ENCODE measurements around the gene MBD3.
A peak's percentile ranks its signal among the peaks of the same experiment; 100 is the strongest.

Gene MBD3

GRCh38 chr19:1524972-1525325, 67.7 kb downstream of the MBD3 start:
- no peaks in the 10 kb centered on the region for H3K4me1 ChIP-seq (ENCODE audit: control insufficient read depth, insufficient read depth, low read length)

GRCh38 chr19:1524287-1524971, 68.2 kb downstream of the MBD3 start:
- Histone ChIP-seq H3K4me3 (ENCODE audit: low read depth, low read length) (peak overlapping the region; percentile 14; the same call in 1 of the 2 replicates), H3K27ac (ENCODE audit: low read depth, low read length) (no peak overlapping the region), H3K9ac (ENCODE audit: low read depth, low read length) (no peak overlapping the region), H3K27me3 (ENCODE audit: control insufficient read depth, insufficient read depth, low read length) (peaks cover 48% of the 10 kb centered on the region), H3K4me1 (ENCODE audit: control insufficient read depth, insufficient read depth, low read length) (no peaks in the 10 kb centered on the region), H3K9me3 (ENCODE audit: control insufficient read depth, insufficient read depth, low read length) (no peaks in the 10 kb centered on the region), H3K36me3 (ENCODE audit: control insufficient read depth, insufficient read depth, low read length) (no peaks in the 10 kb centered on the region)

More at GRCh38 chr19:1524972-1525325, 67.7 kb downstream of the MBD3 start:
- Histone ChIP-seq H3K9ac (ENCODE audit: low read depth, low read length) (no peak overlapping the region), H3K4me3 (ENCODE audit: low read depth, low read length) (no peak overlapping the region), H3K27ac (ENCODE audit: low read depth, low read length) (no peak overlapping the region), H3K9me3 (ENCODE audit: control insufficient read depth, insufficient read depth, low read length) (no peaks in the 10 kb centered on the region), H3K36me3 (ENCODE audit: control insufficient read depth, insufficient read depth, low read length) (no peaks in the 10 kb centered on the region), H3K27me3 (ENCODE audit: control insufficient read depth, insufficient read depth, low read length) (peaks cover 48% of the 10 kb centered on the region)
